ENCODE results near the gene ZFYVE28. TPM values are rescaled to one million over a fixed set of nuclear protein-coding genes. Genes with fewer than 3 reads are reported as not detected.
A peak's percentile ranks its signal among the peaks of the same experiment; 100 is the strongest.

ZFYVE28 gene
- total and polyA plus RNA-seq, 2 experiments from 2014 or later: 4.6 to 9.6 TPM

GRCh38 chr4:2261110-2261852, 157.2 kb downstream of the ZFYVE28 start:
- H3K36me3 ChIP-seq (ENCODE audit: low read depth): no peaks in the 10 kb centered on the region
- H3K4me3 ChIP-seq: peak overlapping the region; percentile 99
- TF ChIP-seq EZH2phosphoT487 (IDR thresholded peaks at IDR 0.05; ENCODE audit: insufficient read depth, low read depth): no peak
- TF ChIP-seq EZH2 (IDR thresholded peaks at IDR 0.05; ENCODE audit: insufficient read depth, poor library complexity, severe bottlenecking): no peak
- no peaks in the 10 kb centered on the region for H3K9me3 ChIP-seq (ENCODE audit: low read depth)
- H3K9me2 ChIP-seq (ENCODE audit: insufficient read depth): no peaks in the 10 kb centered on the region
- peak overlapping the region; percentile 99 for H3K9ac ChIP-seq
- peaks cover under 1% of the 10 kb centered on the region; the same call in 1 of the 2 replicates for H3F3A ChIP-seq (ENCODE audit: insufficient read depth)
- WGBS, 2 experiments (ENCODE audit: low coverage in 1 of 2, low lambda C conversion rate in 2 of 2, missing lambda C conversion rate in 2 of 2): 0 to 1% methylated on average over 41 to 62 of the region's 91 CpGs
- no peaks in the 10 kb centered on the region for H3K27me3 ChIP-seq (replicated peaks; ENCODE audit: insufficient read depth)
- peak overlapping the region; percentile 89 for H3K4me2 ChIP-seq (ENCODE audit: unreplicated experiment)
- H3K79me2 ChIP-seq (ENCODE audit: insufficient read depth): peaks cover 48% of the 10 kb centered on the region
- H3K4me1 ChIP-seq (ENCODE audit: insufficient read depth): 0 out of 2 replicates have a peak, but pooled peaks cover 13% of the 10 kb centered on the region
- no peaks in the 10 kb centered on the region for H4K20me1 ChIP-seq (ENCODE audit: insufficient read depth)
- peak overlapping the region; percentile 59; the same call in 1 of the 2 replicates for H2AFZ ChIP-seq
- peak overlapping the region; percentile 78 for H3K27ac ChIP-seq
- in situ Hi-C loops (cut with MboI): no loop called here
- peak; percentile 87 for DNase-seq

GRCh38 chr4:2260344-2261109, 157.9 kb downstream of the ZFYVE28 start:
- DNase-seq: peak; percentile 53
- Histone ChIP-seq H3K27ac (peak overlapping the region; percentile 78), H3F3A (ENCODE audit: insufficient read depth) (no peaks in the 10 kb centered on the region), H3K9ac (peak overlapping the region; percentile 99), H3K79me2 (ENCODE audit: insufficient read depth) (peaks cover 55% of the 10 kb centered on the region), H3K4me1 (ENCODE audit: insufficient read depth) (0 out of 2 replicates have a peak, but pooled peaks cover 8% of the 10 kb centered on the region), H3K9me2 (ENCODE audit: insufficient read depth) (no peaks in the 10 kb centered on the region), H3K27me3 (replicated peaks; ENCODE audit: insufficient read depth) (no peaks in the 10 kb centered on the region), H3K9me3 (ENCODE audit: low read depth) (no peaks in the 10 kb centered on the region), H2AFZ (peak overlapping the region; percentile 59; the same call in 1 of the 2 replicates), H3K4me2 (ENCODE audit: unreplicated experiment) (peak overlapping the region; percentile 89), H3K4me3 (peak overlapping the region; percentile 99), H3K36me3 (ENCODE audit: low read depth) (no peaks in the 10 kb centered on the region), H4K20me1 (ENCODE audit: insufficient read depth) (no peaks in the 10 kb centered on the region)
- TF ChIP-seq EZH2phosphoT487 (IDR thresholded peaks at IDR 0.05; ENCODE audit: insufficient read depth, low read depth) (no peak), EZH2 (IDR thresholded peaks at IDR 0.05; ENCODE audit: insufficient read depth, poor library complexity, severe bottlenecking) (no peak)
- WGBS, 2 experiments (ENCODE audit: low coverage in 1 of 2, low lambda C conversion rate in 2 of 2, missing lambda C conversion rate in 2 of 2): 9 to 11% methylated on average over 16 to 23 of the region's 23 CpGs
- in situ Hi-C loops (cut with MboI): no loop called here

- DNase-seq: no peak
- H3K4me3 ChIP-seq: peak overlapping the region; percentile 99
- H3F3A ChIP-seq (ENCODE audit: insufficient read depth): no peaks in the 10 kb centered on the region
- H3K9me3 ChIP-seq (ENCODE audit: low read depth): no peaks in the 10 kb centered on the region
- peaks cover 60% of the 10 kb centered on the region for H3K79me2 ChIP-seq (ENCODE audit: insufficient read depth)
- no peak overlapping the region for H3K27ac ChIP-seq
- no peak overlapping the region for H2AFZ ChIP-seq
- 0 out of 2 replicates have a peak, but pooled peaks cover 8% of the 10 kb centered on the region for H3K4me1 ChIP-seq (ENCODE audit: insufficient read depth)
- no peaks in the 10 kb centered on the region for H3K9me2 ChIP-seq (ENCODE audit: insufficient read depth)
- no peaks in the 10 kb centered on the region for H3K27me3 ChIP-seq (replicated peaks; ENCODE audit: insufficient read depth)
- no peaks in the 10 kb centered on the region for H3K36me3 ChIP-seq (ENCODE audit: low read depth)
- peak overlapping the region; percentile 99 for H3K9ac ChIP-seq
- in situ Hi-C loops (cut with MboI): no loop called here
- H3K4me2 ChIP-seq (ENCODE audit: unreplicated experiment): peak overlapping the region; percentile 89
- no peaks in the 10 kb centered on the region for H4K20me1 ChIP-seq (ENCODE audit: insufficient read depth)
- 70 to 78% methylated on average over 10 to 15 of the region's 15 CpGs for WGBS, 2 experiments (ENCODE audit: low coverage in 1 of 2, low lambda C conversion rate in 2 of 2, missing lambda C conversion rate in 2 of 2)
- no peak for TF ChIP-seq EZH2 (IDR thresholded peaks at IDR 0.05; ENCODE audit: insufficient read depth, poor library complexity, severe bottlenecking)
- no peak for TF ChIP-seq EZH2phosphoT487 (IDR thresholded peaks at IDR 0.05; ENCODE audit: insufficient read depth, low read depth)
These were observed 158.7 kb downstream of the ZFYVE28 start for GRCh38 chr4:2259541-2260343.
